HG02840 (cell line): ENCODE results near the gene PTPRN2.

Experiments
- ATAC-seq: cut with Tn5 transposase; IDR thresholded peaks from one replicate; pipeline ENCODE4 v1.9.1; 2021; ENCODE audit warnings: mild to moderate bottlenecking, moderate library complexity, moderate number of reproducible peaks; ENCODE audit not compliant: unreplicated experiment, low FRiP score

The PTPRN2 gene

DNA sequence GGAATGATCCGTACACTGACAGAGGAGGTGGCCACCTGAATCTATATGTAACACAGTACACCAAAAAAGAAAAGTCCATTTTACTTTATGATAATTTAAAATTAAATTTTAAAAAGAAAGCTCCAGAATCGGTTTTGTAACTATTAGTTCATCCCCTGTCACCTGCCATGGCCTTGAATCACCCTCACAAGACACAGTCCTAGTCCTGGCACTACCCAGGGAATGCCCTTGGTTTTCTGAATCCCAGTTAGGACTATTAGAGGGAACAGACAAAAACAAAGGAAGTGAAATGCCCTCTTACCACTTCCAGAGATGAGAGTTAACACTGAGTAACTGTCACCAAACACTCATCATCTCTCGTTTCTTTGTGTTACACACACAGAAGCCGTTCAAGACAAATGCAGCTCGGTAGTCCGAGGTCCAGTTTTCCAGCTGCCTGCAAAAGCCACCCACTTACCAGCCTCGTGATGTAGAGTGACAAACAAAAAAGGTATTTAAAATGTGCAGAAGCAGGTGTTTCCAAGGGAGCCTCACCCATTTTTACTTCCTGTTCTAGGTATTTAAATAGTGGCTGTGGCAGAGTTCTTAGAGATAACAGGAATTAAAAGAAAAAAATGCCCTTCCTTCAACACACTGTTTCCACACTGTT is 6.1 kb downstream of the PTPRN2 start:
- ATAC-seq, result no peak

DNA sequence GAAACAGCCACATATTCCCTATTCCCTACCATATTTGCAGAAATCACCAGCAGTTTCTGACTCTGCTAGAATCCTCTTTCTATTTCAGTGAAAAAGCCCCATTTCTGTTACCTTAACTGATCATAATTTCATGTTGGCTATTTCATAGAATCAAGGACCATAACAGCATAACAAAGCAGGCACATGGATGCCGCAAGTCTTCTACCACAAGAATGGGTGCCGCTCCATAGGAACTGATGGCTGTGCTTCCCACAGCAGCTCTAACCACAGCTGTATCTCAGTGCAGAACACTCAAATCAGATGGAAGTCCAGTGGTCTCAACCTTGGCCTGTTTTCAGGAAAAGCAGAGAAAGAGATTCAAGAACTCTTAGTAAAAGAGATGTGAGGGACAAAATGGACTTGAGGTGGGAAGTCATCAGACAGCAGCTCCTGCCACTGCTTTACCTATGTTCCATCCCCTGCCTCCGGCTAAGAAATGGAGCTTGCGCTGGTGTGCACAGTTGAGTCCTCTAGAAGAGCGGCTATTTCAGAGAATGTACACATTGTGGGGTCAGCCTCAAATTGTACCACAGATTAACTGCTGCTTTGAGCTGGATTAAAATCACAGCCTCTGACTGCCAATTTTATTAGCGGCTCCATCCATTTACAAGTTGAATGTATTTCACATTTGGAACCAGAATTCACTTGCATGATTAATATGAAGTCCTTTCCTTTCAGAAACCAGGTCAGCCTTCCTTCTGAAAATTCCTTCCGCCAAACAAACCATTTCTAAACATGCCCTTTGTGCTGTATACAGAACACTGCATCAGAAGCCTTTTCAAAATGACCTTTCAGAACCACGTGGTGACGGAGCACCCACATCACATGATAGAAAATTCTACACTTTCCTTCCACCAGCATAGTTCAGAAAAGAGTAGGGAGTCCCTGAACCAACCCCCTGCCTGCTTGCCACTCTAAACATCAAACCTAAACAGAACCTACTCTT is 7.7 kb downstream of the PTPRN2 start:
- ATAC-seq, result no peak

DNA sequence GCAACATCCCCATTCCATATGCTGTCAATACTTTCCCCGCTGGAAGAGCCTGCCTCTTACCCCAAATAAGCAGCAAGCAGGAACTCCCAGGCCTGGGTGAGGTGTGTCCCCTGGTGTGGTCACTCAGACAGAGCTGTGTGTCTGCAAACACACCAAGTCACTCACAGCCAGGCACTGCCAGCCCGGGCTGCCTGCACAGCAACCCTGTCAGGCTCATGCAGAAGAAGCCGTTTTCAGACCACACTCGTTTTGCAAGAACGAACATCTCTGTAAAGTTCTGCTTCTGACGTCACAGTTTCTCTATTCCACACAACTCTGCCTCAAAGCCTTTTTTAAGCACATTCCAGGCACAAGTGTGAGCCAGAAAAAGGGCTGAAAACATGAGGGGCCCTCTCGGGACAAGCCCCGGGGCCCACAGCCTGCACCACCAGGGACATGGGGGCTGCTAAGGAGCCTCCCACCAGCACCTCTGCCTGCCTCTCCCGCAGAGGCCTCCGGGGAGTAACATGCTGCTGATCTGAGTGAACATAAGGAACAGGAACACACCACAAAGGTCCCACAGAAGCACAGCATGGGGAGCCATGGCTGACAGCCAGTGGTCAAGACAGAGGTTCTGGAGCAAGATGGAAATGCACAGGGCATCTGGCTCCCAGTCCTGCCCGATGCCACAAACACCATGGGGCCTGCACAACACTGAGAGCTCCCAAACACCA is 11.4 kb downstream of the PTPRN2 start:
- no peak for ATAC-seq

DNA sequence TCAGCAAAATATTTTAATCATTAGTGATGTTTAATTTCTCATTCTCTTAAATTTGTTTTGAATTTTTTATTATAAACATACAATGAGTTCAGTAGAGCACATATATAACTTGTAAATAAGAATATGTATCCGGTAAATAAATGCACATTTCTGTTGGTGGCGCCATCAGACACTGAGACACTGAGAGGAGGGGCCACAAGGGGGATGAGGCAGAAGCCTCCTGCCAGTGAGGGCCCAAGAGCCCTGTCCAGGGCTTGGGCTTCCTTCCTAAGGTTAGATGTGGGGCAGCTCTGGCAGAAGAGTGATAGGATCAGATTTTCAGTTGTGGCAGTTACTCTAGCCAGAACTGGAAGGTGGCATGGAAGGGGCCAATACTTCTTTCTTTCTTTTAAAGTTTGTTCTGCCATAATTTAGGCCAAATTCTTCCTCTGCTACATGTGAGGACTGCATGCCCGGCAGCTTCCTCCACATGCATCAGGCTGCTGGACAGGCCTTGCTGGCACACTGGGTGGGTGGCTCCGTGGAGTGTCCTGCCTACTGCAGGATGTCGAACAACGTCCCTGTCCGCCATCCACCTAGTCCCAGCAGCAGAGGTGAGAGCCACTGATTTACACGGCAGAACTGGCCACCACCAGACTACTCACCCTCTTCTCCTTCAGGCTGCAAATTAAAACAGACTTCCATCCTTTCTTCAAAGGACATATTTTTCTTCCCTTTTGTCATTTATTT is 13.2 kb downstream of the PTPRN2 start:
- no peak for ATAC-seq

DNA sequence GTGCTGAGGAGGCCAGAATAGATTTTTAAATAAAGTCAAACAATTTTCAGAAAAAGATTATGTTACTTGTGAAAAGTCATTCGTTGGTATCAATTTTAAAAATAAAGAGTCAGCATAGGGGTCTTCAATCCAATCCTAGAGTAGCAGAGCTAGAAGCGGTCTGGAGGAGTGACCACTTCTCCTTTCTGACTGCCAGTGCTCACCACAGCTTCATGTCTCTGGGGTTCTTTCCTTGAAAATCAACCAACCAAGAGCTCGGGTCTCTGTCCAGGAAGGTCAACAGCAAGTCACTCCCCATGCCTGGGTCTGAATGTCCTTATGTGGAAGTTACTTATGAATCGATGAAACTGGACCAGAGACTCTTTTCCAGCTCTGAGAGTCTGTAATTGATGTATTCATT is 14.3 kb downstream of the PTPRN2 start:
- ATAC-seq, result no peak

DNA sequence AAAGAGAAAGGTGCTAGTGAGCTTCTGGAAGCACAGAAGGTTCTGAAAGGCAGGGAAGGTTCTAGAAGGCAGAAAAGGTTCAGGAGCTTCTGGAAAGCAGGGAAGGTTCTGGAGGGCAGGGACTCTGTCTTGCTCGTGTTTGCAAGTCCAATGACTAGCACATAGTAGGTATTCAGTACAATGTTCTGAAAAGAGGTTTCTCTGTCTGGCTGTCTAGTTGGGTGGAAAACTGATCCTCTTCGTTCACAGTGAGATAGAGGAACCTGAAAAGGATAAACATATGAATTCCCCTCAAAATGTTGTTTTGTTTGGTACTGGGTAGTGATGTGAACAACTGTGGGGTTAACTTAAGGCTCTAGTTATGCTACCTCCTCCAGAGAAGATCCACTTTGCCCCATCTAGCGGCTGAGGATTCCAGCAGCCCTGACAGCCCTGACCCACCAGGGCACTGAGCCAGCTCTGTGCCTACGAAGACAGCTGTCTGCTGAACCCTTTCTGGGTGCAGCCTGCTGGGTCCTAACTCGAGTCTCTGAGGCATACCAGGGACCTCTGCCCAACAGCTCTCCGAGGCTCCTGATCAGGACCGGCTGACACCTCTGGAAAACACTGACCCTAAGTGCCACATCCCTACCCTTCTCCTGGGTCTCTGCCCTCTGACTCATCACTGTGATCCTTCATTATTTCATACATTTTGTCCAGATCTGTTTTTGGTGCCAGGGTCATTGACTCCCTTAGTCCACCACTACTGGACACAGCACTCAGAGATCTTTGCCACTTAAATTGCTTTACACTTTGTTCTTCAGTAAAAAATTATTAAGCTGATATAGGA is 15.4 kb downstream of the PTPRN2 start:
- ATAC-seq, result no peak

DNA sequence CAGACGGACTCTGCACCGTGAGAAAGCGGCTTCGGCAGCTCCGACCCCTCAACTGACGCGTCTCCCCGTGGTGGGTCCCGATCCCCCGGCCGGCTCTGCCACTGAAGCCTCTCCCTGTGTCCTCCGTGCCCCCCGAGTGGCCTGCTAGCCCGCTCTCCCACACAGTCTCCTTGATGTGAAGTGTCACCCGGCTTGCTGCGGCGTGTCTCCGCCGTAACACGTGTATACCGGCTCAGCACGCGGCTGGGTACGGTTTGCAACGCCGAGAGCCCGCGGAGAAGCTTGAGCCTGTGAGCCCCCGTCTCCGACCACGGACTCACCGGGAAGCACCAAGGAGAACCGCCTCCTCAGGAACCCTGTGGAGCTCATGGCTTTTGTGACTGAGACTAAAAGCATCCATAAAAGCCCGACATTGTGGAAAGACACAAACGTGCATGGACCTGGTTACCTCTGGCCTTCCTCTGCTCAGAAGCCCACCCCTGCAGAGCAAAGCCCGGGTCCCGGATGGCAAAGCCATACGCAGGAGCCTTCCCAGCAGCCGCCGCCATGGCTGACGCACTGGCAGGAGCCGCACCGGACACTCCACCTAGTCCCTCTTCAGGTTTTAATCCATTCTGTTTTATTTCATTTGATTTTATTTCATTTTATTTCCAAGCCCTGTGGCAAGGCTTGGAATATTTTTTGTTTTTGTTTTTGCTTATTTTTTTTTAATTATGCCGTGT is 17.0 kb downstream of the PTPRN2 start:
- ATAC-seq, result no peak

DNA sequence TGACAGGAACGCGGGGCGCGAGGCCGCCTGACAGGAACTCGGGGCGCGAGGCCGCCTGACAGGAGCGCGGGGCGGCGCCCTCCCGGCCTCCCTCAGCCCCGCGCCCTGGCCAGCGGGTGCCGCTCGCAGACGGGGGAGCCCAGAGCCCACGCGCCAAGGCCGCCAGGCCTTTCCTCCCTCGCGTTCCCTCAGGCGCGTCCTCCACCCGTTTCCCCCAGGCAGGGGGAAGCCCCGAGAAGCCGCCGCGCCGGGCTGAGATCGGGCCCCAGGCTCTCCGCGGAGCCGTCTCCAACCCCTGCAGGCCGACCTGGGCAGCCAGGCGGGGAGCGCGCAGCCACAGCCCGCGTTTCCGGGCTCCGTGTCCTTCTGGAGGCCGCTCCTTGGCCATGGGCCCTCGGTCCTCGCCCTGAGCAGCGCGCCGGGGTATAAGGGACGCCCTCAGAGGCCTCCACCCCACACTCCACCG is 17.7 kb downstream of the PTPRN2 start:
- ATAC-seq, result no peak

DNA sequence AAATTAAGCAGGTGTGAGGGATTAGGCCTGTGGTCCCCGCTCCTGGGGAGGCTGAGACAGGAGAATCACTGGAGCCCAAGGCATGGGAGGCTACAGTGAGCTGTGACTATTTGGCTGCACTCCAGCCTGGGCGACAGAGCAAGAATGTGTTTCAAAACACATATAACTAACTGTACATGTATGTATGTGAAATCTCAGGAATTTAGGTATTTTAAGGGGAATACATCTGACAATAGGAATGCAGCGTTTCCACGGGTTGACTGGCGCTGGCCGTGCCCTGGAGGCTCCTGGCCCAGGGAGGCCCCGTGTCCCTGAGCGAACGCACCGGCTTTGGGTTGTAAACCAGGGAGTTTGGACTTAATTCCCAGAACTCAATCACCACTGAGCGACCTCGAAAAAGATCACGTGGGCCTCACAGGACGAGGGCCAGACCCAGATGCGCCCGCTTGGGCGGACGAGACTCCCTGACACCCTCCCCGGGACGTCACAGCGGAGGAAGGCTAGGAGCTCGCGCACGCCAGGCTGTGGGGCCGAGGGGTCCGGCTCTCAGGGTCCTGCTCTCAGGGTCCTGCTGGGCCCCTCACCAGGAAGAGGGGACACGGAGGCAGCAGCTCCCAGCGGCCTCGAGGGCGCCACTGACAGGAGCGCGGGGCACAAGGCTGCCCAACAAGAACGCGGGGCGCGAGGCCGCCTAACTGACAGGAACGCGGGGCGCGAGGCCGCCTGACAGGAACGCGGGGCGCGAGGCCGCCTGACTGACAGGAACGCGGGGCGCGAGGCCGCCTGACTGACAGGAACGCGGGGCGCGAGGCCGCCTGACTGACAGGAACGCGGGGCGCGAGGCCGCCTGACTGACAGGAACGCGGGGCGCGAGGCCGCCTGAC is 18.4 kb downstream of the PTPRN2 start:
- ATAC-seq, result no peak

DNA sequence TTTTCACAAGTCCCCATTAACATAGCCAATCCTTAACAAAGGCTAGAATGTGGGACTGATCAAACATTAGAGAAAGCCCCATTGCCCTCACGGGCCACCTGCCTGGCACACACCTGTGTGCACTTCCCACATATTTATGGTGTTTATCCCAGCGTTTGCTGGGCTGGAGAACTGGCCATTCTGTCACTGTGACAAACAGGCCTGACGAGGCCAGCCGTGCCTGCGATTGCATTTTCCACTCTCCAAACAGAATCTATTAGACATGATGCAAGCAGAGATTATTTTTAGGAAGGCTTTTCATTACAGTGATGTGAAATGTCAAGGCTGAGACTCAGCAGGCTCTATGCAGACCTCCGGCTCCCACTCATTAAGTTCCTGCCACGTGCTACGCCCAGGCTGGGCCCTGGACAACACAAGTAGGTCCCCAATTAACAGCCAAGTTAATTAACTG is 20.4 kb downstream of the PTPRN2 start:
- ATAC-seq, result no peak

DNA sequence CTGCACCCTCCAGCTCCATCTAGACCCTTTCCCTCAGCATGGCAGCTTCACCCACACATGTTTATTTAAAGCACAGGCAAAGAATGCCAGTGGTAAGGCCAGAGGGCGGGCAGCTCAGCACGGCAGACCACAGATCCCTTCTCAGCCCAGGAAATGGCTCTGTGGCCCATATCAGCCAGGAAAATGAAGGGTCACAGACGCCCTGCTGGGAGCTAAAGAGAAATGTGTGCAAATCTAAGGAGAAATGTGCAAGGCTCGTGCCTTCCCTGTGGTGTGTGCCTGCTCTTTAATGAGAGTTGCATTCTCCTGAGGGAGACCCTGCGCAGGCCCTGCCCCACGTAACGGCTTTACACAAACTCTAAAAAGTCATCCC is 23.0 kb downstream of the PTPRN2 start:
- no peak for ATAC-seq

DNA sequence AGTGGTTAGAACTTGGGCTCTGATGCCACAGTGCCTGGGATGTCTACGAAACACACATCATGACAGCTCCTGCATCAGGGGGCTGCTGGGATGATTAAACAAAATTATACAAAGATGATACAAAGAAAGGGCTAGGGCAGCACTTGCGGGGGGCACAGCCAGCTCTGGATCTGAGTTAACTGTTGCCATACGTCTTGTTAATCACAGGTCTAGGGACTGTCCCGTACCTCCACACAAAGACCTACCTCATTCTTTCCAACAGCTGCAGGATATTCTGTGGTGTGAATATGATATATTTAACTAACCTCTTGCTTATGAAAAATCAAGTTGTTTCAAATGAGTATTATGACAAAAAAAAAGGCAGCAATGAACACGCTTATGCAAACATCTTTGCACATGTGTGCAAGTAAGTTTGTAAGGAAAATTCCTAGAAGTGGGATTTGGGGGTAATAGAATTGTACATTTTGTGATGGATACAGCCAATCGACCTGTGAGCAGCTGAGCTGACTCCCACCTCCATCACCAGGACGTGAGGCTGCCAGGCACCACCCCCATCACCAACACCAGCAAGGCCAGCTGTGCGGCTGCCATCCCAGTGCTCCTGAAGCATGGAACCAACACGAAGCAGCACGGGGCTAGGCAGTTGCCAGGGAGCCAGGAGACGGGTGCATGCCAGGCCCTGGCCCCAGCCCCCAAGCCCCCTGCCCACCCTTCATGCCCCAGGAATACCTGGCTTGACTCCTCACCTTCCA is 23.5 kb downstream of the PTPRN2 start:
- no peak for ATAC-seq

DNA sequence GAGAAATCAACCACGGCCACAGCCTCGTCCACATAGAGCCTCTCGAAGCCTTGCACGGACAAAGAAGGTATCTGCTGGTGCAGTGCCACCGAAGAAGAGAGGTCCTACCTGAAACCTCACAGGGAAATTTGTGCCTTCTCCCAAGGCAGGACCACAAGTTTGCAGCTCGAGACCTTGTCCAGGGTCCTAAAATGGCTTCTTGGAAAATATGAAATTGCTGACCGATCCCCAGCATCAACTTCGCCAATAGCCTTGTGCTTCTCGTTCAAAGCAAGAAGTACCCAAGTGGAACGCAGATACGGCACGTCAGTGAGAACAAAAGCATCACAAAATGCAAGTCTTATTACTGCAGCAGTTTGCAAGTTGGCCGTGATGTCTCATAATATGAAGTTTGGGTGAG is 24.6 kb downstream of the PTPRN2 start:
- no peak for ATAC-seq

DNA sequence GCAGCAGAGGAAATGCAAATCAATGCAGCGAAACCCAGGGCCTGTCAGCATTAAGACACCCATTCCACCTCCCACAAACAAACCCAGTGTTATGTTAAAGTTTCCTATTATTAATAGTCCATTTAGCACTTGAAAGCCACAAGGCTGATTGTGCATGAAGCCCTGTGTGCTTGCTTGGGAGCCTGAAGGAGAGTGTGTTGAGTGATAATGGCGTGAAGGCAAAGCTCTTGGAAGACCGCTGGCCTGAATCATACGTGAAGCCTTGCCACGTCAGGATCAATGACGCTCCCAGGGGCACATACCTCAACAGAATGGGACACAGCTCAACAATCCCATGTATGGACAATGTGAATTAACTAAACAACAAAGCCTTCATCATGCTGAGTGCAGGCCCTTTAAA is 25.1 kb downstream of the PTPRN2 start:
- ATAC-seq, result no peak

DNA sequence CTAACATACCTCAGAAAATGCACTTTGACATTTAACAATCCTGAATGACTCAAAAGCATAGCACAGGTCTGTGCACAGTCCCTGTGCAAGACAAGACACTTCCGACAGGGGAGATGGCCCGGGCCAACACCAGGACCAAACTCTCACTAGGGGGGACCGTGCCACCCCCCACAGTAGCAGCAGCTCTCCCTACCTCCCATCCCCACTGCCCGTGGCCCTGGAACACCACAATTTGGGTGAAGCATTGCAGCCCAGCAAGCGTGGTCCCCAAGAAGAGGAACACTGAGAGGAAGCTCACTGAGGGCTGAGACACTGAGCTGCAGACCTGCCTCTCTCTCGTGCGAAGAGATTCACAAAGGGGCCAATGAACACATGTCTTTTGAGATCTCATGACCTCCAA is 26.0 kb downstream of the PTPRN2 start:
- no peak for ATAC-seq

DNA sequence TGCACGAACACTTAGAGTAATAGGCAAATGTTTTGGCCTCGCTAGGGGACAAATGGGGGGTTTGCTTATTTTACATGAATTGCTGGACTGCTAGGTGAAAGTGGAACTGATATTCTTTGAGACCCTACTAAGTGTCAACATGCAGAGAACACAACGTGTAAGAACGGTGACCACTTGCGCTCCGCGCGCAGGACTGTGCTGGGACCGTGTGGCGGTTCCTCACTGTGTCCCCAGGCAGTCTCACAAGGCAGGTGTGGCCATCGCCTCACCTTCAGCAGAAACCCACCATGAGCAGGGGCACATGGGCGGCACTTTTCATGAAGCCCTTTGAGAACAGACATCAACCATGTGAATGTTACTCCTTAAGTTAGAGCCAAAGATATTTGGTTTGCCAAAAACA is 27.2 kb downstream of the PTPRN2 start:
- no peak for ATAC-seq

DNA sequence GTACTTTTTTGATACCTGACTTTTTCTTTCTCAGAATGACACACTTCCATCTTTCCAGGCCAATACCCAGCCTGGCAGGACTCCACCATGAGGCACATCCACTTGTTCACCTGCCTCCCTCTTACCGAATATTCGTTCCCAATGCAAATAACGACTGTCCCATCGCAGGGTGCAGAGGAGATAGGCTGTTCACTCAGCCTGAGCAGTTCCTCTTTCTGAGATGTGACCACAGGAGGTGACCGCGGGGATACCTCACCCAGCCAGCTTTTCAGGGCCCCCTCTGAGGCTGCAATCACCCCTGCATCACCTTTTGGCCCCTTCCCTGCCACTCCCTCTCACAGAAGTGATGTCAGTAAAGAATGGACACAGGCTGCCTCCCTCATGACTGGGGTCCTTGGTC is 28.3 kb downstream of the PTPRN2 start:
- no peak for ATAC-seq
